Right lobe of liver (tissue), 4 donors: ENCODE results near the gene VSTM2L.

Experiments used
- POLR2A ChIP-seq: fragments of 450-650 bp; IDR thresholded peaks from one replicate; pipeline ENCODE4 v1.6.1; 2017; ENCODE audit warnings: antibody characterized with exemption, mild to moderate bottlenecking
- TF ChIP-seq, protein P1 (sequence below), 4 donors: fragments of 200-600 bp in 3 of 4; fragments of 450-650 bp in 1 of 4; IDR thresholded peaks; one replicate each; pipeline versions ENCODE4 v1.5.1 to v1.8.0; 2016 to 2022; ENCODE audit warnings: antibody characterized with exemption in 4 of 4, mild to moderate bottlenecking in 2 of 4
- donor health status: DM: no; HTN: no; CAD: no.
- donor health status: DM: no; HTN: no; CAD: no.
- donor health status: DM: no; HTN: yes; CAD: no.

DNA sequence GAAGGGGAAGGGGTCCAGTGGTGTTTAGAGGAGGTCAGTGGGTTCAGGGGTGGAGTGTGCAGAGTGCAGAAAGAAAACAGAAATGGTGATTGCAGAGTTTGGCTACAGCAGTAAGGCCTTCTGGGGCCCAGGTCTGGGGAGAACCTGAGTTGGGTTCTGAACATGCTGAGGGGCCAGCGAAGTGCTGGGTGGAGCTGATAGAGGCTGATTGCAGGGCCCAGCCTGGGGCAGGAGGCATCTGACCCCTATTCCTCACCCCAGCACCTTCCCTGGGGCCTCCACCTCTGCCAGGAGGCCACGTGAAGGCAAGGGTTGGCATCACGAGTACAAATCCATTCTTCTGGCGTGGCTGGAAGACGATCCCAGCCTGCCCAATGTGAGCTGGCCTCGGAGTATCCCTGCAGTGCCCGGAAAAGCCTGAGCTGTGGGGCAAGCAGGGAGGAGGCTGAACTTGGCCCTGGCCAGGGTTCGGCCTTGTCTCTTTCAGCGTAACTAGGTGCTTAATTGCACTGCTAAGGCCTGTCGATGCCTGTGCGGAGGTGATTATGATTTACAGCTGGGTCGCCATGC, 35.3 kb downstream of the VSTM2L start:
- TF ChIP-seq, protein P1, sequence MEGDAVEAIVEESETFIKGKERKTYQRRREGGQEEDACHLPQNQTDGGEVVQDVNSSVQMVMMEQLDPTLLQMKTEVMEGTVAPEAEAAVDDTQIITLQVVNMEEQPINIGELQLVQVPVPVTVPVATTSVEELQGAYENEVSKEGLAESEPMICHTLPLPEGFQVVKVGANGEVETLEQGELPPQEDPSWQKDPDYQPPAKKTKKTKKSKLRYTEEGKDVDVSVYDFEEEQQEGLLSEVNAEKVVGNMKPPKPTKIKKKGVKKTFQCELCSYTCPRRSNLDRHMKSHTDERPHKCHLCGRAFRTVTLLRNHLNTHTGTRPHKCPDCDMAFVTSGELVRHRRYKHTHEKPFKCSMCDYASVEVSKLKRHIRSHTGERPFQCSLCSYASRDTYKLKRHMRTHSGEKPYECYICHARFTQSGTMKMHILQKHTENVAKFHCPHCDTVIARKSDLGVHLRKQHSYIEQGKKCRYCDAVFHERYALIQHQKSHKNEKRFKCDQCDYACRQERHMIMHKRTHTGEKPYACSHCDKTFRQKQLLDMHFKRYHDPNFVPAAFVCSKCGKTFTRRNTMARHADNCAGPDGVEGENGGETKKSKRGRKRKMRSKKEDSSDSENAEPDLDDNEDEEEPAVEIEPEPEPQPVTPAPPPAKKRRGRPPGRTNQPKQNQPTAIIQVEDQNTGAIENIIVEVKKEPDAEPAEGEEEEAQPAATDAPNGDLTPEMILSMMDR (IDR thresholded peaks at IDR 0.05) = no peak
- no peak for TF ChIP-seq POLR2A
